Measurements from ENCODE around the gene WDR59.

The WDR59 gene

DNA sequence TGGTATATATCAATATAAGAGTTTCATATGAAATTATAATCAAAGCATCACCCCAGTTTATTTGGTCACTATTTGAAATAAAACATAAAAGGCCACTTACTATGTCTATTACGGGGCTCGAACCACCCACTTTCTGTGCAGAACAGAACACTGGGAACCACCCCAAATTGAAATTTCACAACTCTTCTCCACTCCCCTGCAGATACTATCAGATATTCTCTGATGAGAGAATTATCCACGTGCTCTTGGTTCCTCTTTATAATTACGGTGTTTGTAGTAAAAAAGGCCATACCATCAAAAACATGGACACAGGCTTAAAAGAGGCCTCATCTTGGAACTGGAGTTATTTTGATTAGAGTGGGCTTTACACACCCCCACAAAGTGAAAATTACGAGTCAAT lies 82.8 kb downstream of the WDR59 start:
- TF ChIP-seq, protein P1, sequence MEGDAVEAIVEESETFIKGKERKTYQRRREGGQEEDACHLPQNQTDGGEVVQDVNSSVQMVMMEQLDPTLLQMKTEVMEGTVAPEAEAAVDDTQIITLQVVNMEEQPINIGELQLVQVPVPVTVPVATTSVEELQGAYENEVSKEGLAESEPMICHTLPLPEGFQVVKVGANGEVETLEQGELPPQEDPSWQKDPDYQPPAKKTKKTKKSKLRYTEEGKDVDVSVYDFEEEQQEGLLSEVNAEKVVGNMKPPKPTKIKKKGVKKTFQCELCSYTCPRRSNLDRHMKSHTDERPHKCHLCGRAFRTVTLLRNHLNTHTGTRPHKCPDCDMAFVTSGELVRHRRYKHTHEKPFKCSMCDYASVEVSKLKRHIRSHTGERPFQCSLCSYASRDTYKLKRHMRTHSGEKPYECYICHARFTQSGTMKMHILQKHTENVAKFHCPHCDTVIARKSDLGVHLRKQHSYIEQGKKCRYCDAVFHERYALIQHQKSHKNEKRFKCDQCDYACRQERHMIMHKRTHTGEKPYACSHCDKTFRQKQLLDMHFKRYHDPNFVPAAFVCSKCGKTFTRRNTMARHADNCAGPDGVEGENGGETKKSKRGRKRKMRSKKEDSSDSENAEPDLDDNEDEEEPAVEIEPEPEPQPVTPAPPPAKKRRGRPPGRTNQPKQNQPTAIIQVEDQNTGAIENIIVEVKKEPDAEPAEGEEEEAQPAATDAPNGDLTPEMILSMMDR (IDR thresholded peaks at IDR 0.05): no peak

DNA sequence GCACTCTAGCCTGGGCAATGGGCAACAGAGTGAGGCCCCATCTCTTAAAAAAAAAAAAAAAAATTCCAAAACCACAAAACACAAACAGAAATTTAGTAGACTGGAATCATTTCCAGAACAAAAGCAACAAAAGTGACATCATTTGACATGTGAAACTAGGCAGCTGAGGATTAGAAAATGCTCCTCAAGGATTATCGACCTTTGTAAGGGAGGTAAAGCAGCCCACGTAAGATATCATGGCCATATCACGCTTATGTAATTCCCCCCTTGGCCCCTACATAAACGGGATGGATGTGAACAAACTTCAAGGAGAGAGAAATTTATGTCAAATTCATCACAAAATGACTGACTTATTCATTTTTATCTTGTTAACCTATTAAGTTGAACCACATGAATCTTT lies 83.3 kb downstream of the WDR59 start:
- TF ChIP-seq, protein P1 (IDR thresholded peaks at IDR 0.05): no peak

- TF ChIP-seq, protein P1 (IDR thresholded peaks at IDR 0.05): no peak
Measured at GRCh38 chr16:74899816-74900215, 85.1 kb downstream of the WDR59 start.

DNA sequence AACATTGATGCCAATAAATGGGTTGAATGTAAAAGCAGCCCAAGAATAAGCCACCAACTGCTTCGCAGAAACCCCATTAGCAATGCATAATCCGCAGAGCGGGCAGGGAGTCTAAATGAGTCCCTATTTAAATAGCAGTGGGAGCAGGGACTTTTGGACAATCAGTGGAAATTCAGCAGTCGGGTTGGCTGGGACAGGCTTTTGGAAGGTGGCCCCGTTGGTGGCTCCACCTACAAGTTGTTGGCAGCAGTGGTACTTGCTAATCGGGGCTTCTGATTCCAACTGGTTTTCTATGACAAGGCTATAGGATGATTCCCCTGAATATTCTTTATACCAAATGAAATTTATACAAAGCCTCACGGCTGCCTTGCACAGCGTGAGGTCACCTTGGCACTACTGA lies 86.3 kb downstream of the WDR59 start:
- TF ChIP-seq, protein P1 (IDR thresholded peaks at IDR 0.05): no peak

- TF ChIP-seq, protein P1 (IDR thresholded peaks at IDR 0.05): no peak
Measured at GRCh38 chr16:74896389-74897370, 88.2 kb downstream of the WDR59 start.

DNA sequence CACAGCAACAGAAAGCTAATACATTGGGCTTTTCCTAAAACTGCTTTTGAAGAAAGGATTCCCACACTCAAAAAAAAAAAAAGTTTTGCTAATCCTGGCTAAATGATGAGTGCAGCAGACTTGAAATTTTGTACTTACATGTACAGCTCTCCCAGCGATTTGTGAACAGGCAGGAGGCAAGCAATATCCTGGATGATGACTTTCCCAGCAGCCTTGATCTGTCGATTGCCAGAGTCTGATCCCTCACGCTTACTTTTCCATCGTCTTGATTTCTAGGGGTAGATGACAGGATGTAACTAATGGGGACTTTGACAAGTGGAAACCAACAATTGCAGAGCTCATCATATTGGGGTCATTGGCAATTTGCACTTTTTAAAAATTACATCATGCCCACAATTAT lies 91.4 kb downstream of the WDR59 start:
- TF ChIP-seq, protein P1 (IDR thresholded peaks at IDR 0.05): no peak

- TF ChIP-seq, protein P1 (IDR thresholded peaks at IDR 0.05): no peak
Measured at GRCh38 chr16:74892574-74893461, 92.1 kb downstream of the WDR59 start.
